Superior temporal gyrus (tissue), 1 donor: ENCODE data around the gene CHCHD6.
A peak's percentile ranks its signal among the peaks of the same experiment; 100 is the strongest.

ENCODE experiments used
- DNase-seq: peaks from one replicate; pipeline ENCODE4 v3.0.0-alpha.2; 2016; ENCODE audit errors: extremely low spot score

Gene CHCHD6

DNA sequence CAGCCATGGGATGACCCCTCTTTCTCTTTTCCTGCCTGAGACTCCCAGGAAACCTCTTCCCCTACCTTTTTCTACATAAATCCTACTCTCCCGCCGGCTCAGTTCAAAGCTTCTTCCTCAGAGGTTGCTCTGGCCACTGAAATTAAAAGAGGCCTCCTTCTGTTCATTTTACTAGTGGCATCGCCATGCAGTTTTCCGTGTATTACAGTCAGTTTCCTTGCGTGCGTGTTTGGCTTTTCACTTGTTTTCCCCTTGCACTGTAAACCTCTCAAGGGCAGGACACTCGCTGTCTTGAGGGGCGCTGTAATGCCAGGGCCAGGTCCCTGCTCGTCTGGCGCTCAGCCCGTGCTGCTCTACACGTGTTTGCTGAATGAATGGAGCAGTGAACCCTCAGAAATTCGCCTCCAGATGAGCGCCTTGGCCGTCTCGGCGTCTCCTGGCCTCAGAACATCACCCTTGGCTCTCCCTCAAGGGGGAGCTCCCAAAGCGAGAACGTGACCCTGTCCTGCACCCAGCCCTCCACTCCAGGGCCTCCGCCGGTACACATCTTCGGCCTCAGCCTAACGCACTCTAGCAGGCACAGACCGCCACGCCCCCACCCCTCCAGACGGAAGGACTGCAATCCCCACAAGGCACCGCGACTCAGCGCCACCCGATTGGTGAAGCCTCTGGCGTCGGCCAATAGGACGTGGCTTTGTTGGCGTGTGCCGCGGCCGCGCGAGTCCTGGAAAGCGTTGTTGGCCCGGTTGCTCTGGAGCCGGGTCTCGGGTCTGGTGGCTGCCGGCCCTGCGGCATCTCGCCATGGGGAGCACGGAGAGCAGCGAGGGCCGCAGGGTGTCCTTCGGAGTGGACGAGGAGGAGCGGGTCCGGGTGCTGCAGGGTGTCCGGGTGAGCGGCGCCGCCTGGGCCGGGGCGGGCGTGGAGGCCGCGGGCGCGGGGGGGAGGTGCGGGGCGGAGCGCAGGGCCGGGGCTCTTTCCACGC lies at the start of gene CHCHD6:
Gene CHCHD6, plus strand, starts transcription at position 729 of the 982 bp plus-strand sequence. Its CDS starts 73 bp downstream, at position 802.
- peak; percentile 93 for DNase-seq

GRCh38 chr3:126654571-126655383 lies 49.3 kb upstream of the CHCHD6 start, which contains the start of gene TXNRD3:
TXNRD3 (minus strand) TSS chr3:126655124.
- peak; percentile 40 for DNase-seq

DNA sequence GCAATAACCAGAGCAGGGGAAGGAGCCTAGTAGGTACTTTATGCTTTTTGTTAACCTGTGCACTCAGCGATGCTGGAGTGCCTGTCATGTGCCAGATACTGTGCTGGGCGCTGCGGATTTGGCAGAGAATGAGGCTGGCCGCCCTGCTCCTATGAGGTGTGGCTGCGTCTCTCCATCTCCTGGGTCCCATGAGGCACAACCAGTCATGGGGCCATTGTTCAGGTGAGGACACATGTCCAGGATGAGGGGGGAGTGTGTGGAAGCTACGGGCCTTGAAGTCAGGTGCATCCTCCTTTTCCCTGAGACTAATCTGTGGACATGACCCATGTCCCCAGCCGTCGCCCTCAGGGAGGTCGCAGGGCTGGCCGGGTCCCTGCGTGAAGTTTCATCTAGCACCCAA lies 48.2 kb upstream of the CHCHD6 start:
- DNase-seq = no peak

- no peak for DNase-seq
Observed at GRCh38 chr3:126656371-126657134, 47.5 kb upstream of the CHCHD6 start.

GRCh38 chr3:126657901-126658300 lies 46.1 kb upstream of the CHCHD6 start:
- no peak for DNase-seq

DNA sequence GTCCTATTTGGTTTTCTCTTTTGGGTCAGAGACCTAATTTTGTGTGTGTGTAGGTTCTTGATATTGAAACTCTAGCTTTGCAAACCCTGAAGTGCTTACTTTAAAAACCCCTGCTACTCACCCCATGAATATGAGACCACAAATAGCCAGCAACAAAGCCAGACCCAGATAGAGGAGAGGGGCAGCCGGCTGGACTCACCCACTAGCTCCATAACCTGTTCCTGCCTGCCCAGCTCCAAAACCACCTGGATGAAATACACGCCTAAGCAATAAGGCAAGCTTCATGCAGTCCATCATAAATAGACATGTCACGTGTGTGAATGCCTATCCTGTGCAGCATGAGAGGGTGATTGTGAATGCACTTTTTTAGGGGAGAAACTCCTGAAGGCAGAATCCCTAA lies 45.5 kb upstream of the CHCHD6 start:
- DNase-seq = no peak

GRCh38 chr3:126659915-126660886 lies 43.8 kb upstream of the CHCHD6 start:
- DNase-seq = no peak

DNA sequence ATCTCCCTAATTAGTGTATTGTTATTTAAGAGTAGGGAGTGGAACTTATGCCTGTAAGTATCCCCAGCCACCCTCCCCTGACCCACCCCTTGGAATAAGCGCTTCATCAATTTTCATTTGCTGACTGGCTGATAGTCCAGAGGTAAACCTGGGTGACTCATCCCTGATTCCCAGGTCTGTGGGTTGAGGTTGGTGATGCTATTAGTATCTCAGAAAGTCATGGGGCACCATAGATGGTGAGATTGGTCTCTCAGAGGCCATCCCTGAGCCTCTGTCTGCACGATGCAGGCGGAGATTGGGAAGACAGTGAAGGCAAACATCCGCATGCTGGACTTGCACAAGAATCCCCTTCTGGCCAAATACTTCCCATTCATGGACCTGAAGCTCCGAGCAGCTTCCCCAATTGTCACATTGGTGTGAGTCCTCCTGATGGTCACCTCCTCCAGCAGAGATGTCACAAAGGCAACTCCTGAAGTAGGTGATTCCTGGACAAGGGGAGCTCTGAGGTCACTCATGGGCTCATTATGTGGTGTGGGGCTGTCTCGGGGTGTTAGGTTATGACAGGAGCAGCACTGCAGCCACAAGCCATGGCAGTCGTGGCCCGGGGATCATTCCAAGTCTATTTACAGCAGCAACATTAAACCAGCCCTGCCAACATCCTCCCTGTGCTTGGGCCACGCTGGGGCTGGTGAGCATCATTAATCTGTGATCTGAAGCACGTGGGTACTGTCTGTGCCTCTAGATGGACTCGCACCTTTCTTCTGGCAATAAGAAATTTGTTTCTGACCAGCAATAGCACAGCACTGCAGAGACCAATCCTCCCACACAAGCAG lies 42.3 kb upstream of the CHCHD6 start:
- no peak for DNase-seq

DNA sequence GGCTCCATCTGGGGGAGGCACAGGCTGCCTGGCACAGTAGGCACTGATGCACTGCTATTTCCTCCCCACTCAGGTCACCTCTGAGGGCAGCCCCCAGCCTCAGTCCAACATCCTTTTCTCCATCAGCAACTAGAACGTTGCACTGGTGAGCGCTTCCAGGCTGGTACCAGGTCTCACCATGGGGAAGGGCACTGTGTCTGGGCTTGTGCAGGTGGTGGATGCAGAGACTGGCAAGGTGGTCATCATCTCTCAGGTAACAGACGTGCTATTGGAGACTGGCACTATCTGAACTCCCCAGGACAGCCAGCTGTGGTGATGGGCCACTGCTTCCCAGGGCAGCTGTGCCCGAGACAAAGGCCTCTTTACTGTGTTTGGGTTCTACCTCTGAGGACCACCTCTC lies 40.8 kb upstream of the CHCHD6 start:
- DNase-seq = no peak

DNA sequence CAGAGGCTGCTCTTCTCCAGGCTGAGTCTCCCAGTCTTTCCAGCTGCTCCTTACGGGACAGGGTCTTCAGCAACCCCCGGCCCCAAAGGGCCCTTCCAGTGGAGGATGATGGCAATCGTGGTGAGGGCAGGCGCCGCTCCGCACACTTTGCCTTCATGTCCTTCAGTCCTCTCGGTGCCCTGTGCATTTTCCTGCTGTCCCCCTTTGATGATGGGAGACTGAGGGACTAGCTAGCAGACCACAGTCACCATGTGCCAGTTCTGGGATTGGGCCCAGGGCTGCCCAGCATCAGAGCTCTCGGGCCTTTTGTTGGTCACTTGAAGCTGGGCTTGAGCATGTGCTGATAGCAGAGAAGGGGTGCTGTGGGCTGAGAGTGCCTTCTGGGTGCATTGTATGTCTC lies 40.3 kb upstream of the CHCHD6 start:
- no peak for DNase-seq

- no peak for DNase-seq
Observed at GRCh38 chr3:126664591-126665214, 39.3 kb upstream of the CHCHD6 start.

- no peak for DNase-seq
Observed at GRCh38 chr3:126665221-126665936, 38.7 kb upstream of the CHCHD6 start.

DNA sequence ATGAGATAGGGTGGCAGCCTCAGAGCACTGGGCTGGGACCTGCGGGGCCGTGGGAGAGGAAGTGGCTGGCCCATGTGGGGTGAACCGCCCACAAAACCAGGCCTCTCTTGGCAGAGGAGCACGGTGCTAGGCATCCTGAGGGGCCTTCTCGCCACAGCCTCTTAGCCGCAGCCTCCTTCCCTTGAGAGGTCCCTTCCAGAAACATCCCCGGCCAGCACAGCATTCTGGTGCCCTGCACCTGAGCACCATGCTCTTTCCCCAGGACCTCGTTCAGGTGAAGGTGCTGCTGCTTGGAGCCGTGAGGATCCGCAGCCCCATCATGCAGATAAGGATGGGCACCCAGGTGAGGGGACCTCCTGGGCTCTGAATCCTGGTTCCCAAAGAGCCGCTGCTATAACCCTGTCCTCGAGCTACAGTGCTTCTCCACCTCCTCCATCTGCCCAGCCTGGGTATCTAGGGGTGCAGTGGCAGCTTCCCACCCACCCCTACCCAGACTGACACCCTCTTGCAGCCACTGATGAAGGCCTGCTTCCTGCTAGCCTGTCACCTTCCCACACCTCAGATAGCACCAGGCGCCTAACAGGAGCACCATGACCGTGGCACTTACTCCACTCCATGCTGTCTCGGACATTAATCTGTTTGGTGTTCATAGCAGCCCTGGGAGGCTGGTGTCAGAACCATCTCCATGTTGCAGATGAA lies 37.9 kb upstream of the CHCHD6 start:
- no peak for DNase-seq

DNA sequence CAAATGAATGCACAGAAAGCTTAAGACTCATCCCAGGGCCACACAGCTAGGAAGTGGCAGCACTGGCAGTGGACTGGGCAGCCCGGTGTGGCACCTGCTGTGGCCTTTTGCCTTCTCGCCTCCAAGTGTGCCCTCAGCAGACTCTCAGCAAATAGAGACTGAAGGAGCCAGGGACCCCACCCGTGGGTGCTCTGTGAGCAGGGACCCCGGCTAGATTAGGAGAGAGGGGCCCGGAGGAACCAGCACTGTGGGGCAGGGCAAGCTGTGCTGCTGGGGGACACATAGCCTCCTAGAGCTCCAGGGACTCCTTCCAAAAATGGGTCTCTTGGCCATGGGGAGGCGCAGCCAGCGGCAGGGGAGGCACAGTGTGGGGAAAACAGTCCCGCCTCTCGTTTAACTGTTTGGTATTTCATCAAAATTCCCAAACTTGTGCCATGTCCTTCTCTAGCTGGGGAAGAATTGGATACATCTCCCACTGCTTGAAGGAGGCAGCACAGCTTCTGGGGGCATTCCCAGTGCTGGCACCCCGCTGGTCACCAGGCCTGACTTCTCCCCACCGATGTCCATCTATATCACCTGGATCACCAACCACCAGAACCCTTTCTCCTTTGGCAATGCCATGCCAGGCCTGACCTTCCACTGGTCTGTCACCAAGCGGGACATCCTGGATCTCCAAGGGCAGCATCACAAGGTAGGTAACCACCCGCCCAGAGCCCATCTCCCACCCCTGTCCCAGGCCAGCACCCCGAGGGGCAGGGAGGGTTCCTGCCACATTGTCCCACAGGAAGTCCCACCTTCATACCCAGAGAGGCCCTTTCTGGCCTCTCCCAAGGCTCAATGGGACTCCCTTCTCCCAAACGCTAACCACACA lies 37.1 kb upstream of the CHCHD6 start:
- DNase-seq = no peak

DNA sequence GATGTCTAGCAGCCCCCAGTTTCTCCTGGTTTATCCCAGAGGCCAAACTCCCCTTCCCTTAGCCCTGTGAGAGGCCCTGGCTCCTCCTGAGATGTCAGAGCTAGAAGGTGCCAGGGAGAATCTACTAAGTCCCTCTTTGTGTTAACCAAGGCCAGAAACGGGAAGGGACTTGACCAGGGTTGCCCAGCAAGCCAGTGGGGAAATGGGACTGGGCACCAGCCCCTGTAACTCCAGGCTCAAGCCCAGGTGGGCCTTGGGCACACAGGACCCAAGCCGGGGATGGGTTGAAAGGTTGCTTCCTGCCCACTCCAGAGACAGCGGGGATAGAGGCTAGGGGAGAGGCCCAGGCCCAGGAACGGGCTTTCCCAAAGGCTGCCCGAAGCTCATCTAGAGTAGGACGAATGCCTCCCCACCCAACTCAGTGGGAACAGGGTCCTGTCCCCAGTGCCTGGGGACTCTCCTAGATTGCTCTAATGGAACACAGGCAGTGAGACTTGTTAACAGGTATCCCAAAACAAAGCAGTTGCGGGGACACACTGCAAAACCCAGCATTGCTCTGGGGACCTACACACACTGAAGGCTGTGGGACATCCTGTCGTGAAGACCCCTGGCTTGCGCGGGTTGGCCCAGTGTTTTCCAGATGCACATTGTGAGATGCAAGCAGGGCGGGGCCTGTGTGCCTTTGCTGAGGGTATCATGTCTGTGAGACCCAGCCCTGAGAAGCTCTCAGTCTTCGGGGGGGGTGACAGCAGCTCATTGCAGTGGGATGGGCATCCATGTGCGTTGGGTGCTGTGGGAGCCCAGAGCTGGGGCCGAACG lies 36.2 kb upstream of the CHCHD6 start:
- no peak for DNase-seq
